HFFc6 (cell line): ENCODE data around the gene MOSMO. TPM values are rescaled to one million over a fixed set of nuclear protein-coding genes. Genes with fewer than 3 reads are reported as not detected.
A peak's percentile ranks its signal among the peaks of the same experiment; 100 is the strongest.

Experiments
- DNase-seq: peaks from one replicate; pipeline ENCODE4 v3.0.0-alpha.2; 2018
- H3K27ac Mint-ChIP-seq: 2 replicates; pipeline ENCODE4 v1.8.0; 2020; ENCODE audit warnings: mild to moderate bottlenecking, mixed read lengths
- H3K27me3 Mint-ChIP-seq: 2 replicates; pipeline ENCODE4 v1.8.0; 2021; ENCODE audit warnings: mild to moderate bottlenecking, moderate library complexity, mixed read lengths; ENCODE audit not compliant: insufficient read depth
- H3K36me3 Mint-ChIP-seq: 2 replicates; pipeline ENCODE4 v1.8.0; 2021; ENCODE audit warnings: low read depth, mixed read lengths
- H3K4me1 Mint-ChIP-seq: 2 replicates; pipeline ENCODE4 v1.8.0; 2020; ENCODE audit warnings: low read depth, mixed read lengths
- H3K4me3 Mint-ChIP-seq: 2 replicates; pipeline ENCODE4 v1.8.0; 2020; ENCODE audit warnings: mild to moderate bottlenecking, moderate library complexity, mixed read lengths
- H3K9me3 Mint-ChIP-seq: 2 replicates; pipeline ENCODE4 v1.8.0; 2020; ENCODE audit warnings: mild to moderate bottlenecking, mixed read lengths
- CTCF ChIP-seq: fragments of 200-600 bp; sonication (generic); IDR thresholded peaks from 2 replicates; pipeline ENCODE4 v1.5.0; 2021; ENCODE audit warnings: antibody characterized with exemption, mild to moderate bottlenecking
- total RNA-seq, 6 experiments: library from RNA; stranded (reverse); fragmentation: NEBNext Ultra II Directional; extraction: Animal tissue kit (Norgen Biotek cat#: 25700); gene quantifications; 2 replicates in 1 of 6; 3 replicates in 5 of 6; pipeline ENCODE4 v1.2.3, GENCODE V29; 2021

Gene MOSMO
- total RNA-seq, 6 experiments from 2014 or later = 16.9 to 28.2 (median 22.7) TPM

- H3K4me1 Mint-ChIP-seq = peaks cover 39% of the 10 kb centered on the region
- no peak overlapping the region for H3K27ac Mint-ChIP-seq
- H3K27me3 Mint-ChIP-seq = no peaks in the 10 kb centered on the region; the same call in 1 of the 2 replicates
- peaks cover 10% of the 10 kb centered on the region for H3K9me3 Mint-ChIP-seq
- no peak for DNase-seq
- H3K36me3 Mint-ChIP-seq = peaks cover 34% of the 10 kb centered on the region
- TF ChIP-seq CTCF = no peak
- no peak overlapping the region for H3K4me3 Mint-ChIP-seq
These were observed 63.5 kb downstream of the MOSMO start for GRCh38 chr16:22071331-22071910.

- H3K27ac Mint-ChIP-seq = peak overlapping the region; percentile 74
- peaks cover 51% of the 10 kb centered on the region for H3K4me1 Mint-ChIP-seq
- H3K9me3 Mint-ChIP-seq = no peaks in the 10 kb centered on the region
- H3K27me3 Mint-ChIP-seq = no peaks in the 10 kb centered on the region; the same call in 1 of the 2 replicates
- no peak for TF ChIP-seq CTCF
- no peak for DNase-seq
- peak overlapping the region; percentile 39 for H3K4me3 Mint-ChIP-seq
- H3K36me3 Mint-ChIP-seq = peaks cover 21% of the 10 kb centered on the region
These were observed 65.4 kb downstream of the MOSMO start for GRCh38 chr16:22073350-22073749.

- Mint-ChIP-seq H3K4me3 (peak overlapping the region; percentile 67), H3K27ac (peak overlapping the region; percentile 78), H3K27me3 (no peaks in the 10 kb centered on the region; the same call in 1 of the 2 replicates), H3K9me3 (no peaks in the 10 kb centered on the region), H3K4me1 (peaks cover 51% of the 10 kb centered on the region), H3K36me3 (peaks cover 21% of the 10 kb centered on the region)
- peak; percentile 39 for DNase-seq
- no peak for TF ChIP-seq CTCF
These were observed 67.3 kb downstream of the MOSMO start for GRCh38 chr16:22075043-22075757.

- H3K4me1 Mint-ChIP-seq = peaks cover 57% of the 10 kb centered on the region
- H3K36me3 Mint-ChIP-seq = peaks cover 21% of the 10 kb centered on the region
- peak; percentile 13 for DNase-seq
- H3K27me3 Mint-ChIP-seq = no peaks in the 10 kb centered on the region; the same call in 1 of the 2 replicates
- peak overlapping the region; percentile 67; the same call in 1 of the 2 replicates for H3K4me3 Mint-ChIP-seq
- TF ChIP-seq CTCF = no peak
- peak overlapping the region; percentile 78 for H3K27ac Mint-ChIP-seq
- no peaks in the 10 kb centered on the region for H3K9me3 Mint-ChIP-seq
These were observed 67.9 kb downstream of the MOSMO start for GRCh38 chr16:22075776-22076175.

GRCh38 chr16:22077700-22078313 lies 69.9 kb downstream of the MOSMO start:
- Mint-ChIP-seq H3K36me3 (peaks cover 23% of the 10 kb centered on the region), H3K4me3 (no peak overlapping the region), H3K27ac (no peak overlapping the region), H3K27me3 (no peaks in the 10 kb centered on the region; the same call in 1 of the 2 replicates), H3K9me3 (no peaks in the 10 kb centered on the region), H3K4me1 (peaks cover 69% of the 10 kb centered on the region)
- DNase-seq = peak; percentile 49
- TF ChIP-seq CTCF = peak; percentile 94
